Mammary microvascular endothelial cell (primary cell): Measurements from ENCODE around the gene TMEM106C. TPM values are rescaled to one million over a fixed set of nuclear protein-coding genes. Genes with fewer than 3 reads are reported as not detected.

Source experiments
- total RNA-seq: library from RNA; depleted of rRNA; stranded (reverse); fragments of >200 nt; gene quantifications from 2 replicates; pipeline ENCODE4 v1.2.3, GENCODE V29; 2015

TMEM106C gene
- 91.7 and 100.0 TPM in 2 replicates for total RNA-seq

GRCh38 chr12:47963340-47964040 is at the start of gene TMEM106C:
Gene TMEM106C, plus strand, starts transcription at chr12:47963596. Its CDS starts 641 bp downstream, at chr12:47964237.

GRCh38 chr12:48004053-48004941 is 40.9 kb downstream of the TMEM106C start, which contains the start of gene COL2A1:
Gene COL2A1, minus strand, starts transcription at chr12:48004476. Its CDS starts 155 bp downstream, at chr12:48004321.

Other genes starting within 250 kb of the TMEM106C start
- not detected in 2 replicates for gene ENDOU, start 238.1 kb upstream of the TMEM106C start, total RNA-seq
- gene RAPGEF3, start 204.7 kb upstream of the TMEM106C start, total RNA-seq = 41.9 and 44.4 TPM in 2 replicates
- gene SLC48A1, start 190.4 kb upstream of the TMEM106C start, total RNA-seq = 23.0 and 23.1 TPM in 2 replicates
- gene HDAC7, start 143.7 kb upstream of the TMEM106C start, total RNA-seq = 80.1 and 81.8 TPM in 2 replicates
- 0.44 and 0.60 TPM in 2 replicates for gene VDR, start 58.6 kb upstream of the TMEM106C start, total RNA-seq
- not detected in 2 replicates for gene COL2A1, start 40.9 kb downstream of the TMEM106C start, total RNA-seq
- gene SENP1, start 142.5 kb downstream of the TMEM106C start, total RNA-seq = 11.3 and 14.1 TPM in 2 replicates
- 37.7 and 42.2 TPM in 2 replicates for gene PFKM, start 155.8 kb downstream of the TMEM106C start, total RNA-seq
- gene ASB8, start 193.9 kb downstream of the TMEM106C start, total RNA-seq = 14.8 and 19.1 TPM in 2 replicates
- not detected in 2 replicates for gene CCDC184, start 220.0 kb downstream of the TMEM106C start, total RNA-seq
- gene OR10AD1, start 239.7 kb downstream of the TMEM106C start, total RNA-seq = not detected in 2 replicates